Stimulated activated naive B cell treated with anti-CD40 and anti-IgM and Interleukin-4, amounts not matched to agents 10 μg/mL and 1 μg/mL and 100 μg/mL, for 72 hours (primary cell): ENCODE data around the gene PFDN5.

Source experiments
- ATAC-seq, 2 donors: fragments of 150-1000 bp; cut with Tn5 transposase; replicated peaks; 2 replicates each; pipeline ENCODE4 v1.10.0; 2021; ENCODE audit warnings: moderate library complexity in 1 of 2
- DNase-seq: peaks from one replicate; pipeline ENCODE4 v3.0.0; 2021
- H3K27ac Mint-ChIP-seq: one replicate; pipeline ENCODE4 v1.8.0; 2022; ENCODE audit warnings: mild to moderate bottlenecking, mixed read lengths
- H3K27me3 Mint-ChIP-seq, 2 donors: one replicate each; pipeline ENCODE4 v1.8.0; 2022; ENCODE audit warnings: mixed read lengths in 2 of 2
- H3K36me3 Mint-ChIP-seq, 2 donors: one replicate each; pipeline ENCODE4 v1.8.0; 2022; ENCODE audit warnings: mixed read lengths in 2 of 2, mild to moderate bottlenecking in 1 of 2
- H3K4me1 Mint-ChIP-seq, 2 donors: one replicate each; pipeline ENCODE4 v1.8.0; 2022; ENCODE audit warnings: mixed read lengths in 2 of 2, mild to moderate bottlenecking in 1 of 2
- H3K4me3 Mint-ChIP-seq, 2 donors: one replicate each; pipeline ENCODE4 v1.8.0; 2022; ENCODE audit warnings: mild to moderate bottlenecking in 2 of 2, mixed read lengths in 2 of 2, moderate library complexity in 1 of 2
- H3K9me3 Mint-ChIP-seq, 2 donors: one replicate each; pipeline ENCODE4 v1.8.0; 2022; ENCODE audit warnings: mixed read lengths in 2 of 2, mild to moderate bottlenecking in 1 of 2

Gene PFDN5

GRCh38 chr12:53295070-53295890 is at the start of gene PFDN5:
Gene PFDN5, plus strand, starts transcription at chr12:53295542. Its CDS starts 26 bp downstream, at chr12:53295568.
- peak; percentile 85 to 88 for ATAC-seq
- Mint-ChIP-seq H3K9me3 (no peaks in the 10 kb centered on the region), H3K4me3 (peak within 1 kb of the TSS; percentile 88 to 97), H3K27ac (peak within 1 kb of the TSS; percentile 99), H3K36me3 (peaks cover 40 to 79% of the 10 kb centered on the region in 2 donors), H3K4me1 (peaks cover 23 to 39% of the 10 kb centered on the region in 2 donors), H3K27me3 (no peaks in the 10 kb centered on the region)
- DNase-seq = peak; percentile 89

- Mint-ChIP-seq H3K27ac (peak overlapping the region; percentile 96), H3K36me3 (peaks cover 21 to 34% of the 10 kb centered on the region in 2 donors), H3K4me3 (peak overlapping the region; percentile 95 to 99), H3K27me3 (no peaks in the 10 kb centered on the region), H3K9me3 (no peaks in the 10 kb centered on the region), H3K4me1 (peaks cover 36 to 55% of the 10 kb centered on the region in 2 donors)
- ATAC-seq = peak; percentile 74 to 76
- DNase-seq = peak; percentile 64
Observed at GRCh38 chr12:53251477-53252348, 43.6 kb upstream of the PFDN5 start.

GRCh38 chr12:53252349-53252916 is 42.9 kb upstream of the PFDN5 start:
- H3K36me3 Mint-ChIP-seq = peaks cover 21 to 34% of the 10 kb centered on the region in 2 donors
- peak overlapping the region; percentile 96 for H3K27ac Mint-ChIP-seq
- H3K4me3 Mint-ChIP-seq = peak overlapping the region; percentile 95 to 99
- H3K27me3 Mint-ChIP-seq = no peaks in the 10 kb centered on the region
- DNase-seq (no peak), ATAC-seq (peak in 1 of 2 donors; percentile 10)
- peaks cover 36 to 58% of the 10 kb centered on the region in 2 donors for H3K4me1 Mint-ChIP-seq
- no peaks in the 10 kb centered on the region for H3K9me3 Mint-ChIP-seq

GRCh38 chr12:53253298-53253697 is 42.0 kb upstream of the PFDN5 start:
- DNase-seq (no peak), ATAC-seq (no peak)
- Mint-ChIP-seq H3K27ac (peak overlapping the region; percentile 96), H3K36me3 (peaks cover 25 to 38% of the 10 kb centered on the region in 2 donors), H3K4me3 (peak overlapping the region; percentile 95 to 99), H3K4me1 (peaks cover 39 to 67% of the 10 kb centered on the region in 2 donors), H3K9me3 (no peaks in the 10 kb centered on the region), H3K27me3 (no peaks in the 10 kb centered on the region)

GRCh38 chr12:53254816-53255545 is 40.4 kb upstream of the PFDN5 start:
- Mint-ChIP-seq H3K27ac (peak overlapping the region; percentile 97), H3K27me3 (no peaks in the 10 kb centered on the region), H3K36me3 (peaks cover 25 to 38% of the 10 kb centered on the region in 2 donors), H3K4me3 (peak overlapping the region; percentile 60 to 72), H3K9me3 (no peaks in the 10 kb centered on the region), H3K4me1 (peaks cover 46 to 82% of the 10 kb centered on the region in 2 donors)
- DNase-seq (no peak), ATAC-seq (no peak)

- peak; percentile 33 for DNase-seq
- H3K36me3 Mint-ChIP-seq = peaks cover 25 to 38% of the 10 kb centered on the region in 2 donors
- H3K27me3 Mint-ChIP-seq = no peaks in the 10 kb centered on the region
- no peaks in the 10 kb centered on the region for H3K9me3 Mint-ChIP-seq
- peak overlapping the region; percentile 97 for H3K27ac Mint-ChIP-seq
- peak overlapping the region; percentile 60 to 72 for H3K4me3 Mint-ChIP-seq
- H3K4me1 Mint-ChIP-seq = peaks cover 47 to 82% of the 10 kb centered on the region in 2 donors
- ATAC-seq = peak; percentile 87 to 88
Observed at GRCh38 chr12:53255996-53256395, 39.3 kb upstream of the PFDN5 start.

- DNase-seq (no peak), ATAC-seq (no peak)
- Mint-ChIP-seq H3K27ac (peak overlapping the region; percentile 76), H3K4me3 (no peak overlapping the region), H3K36me3 (peaks cover 12 to 26% of the 10 kb centered on the region in 2 donors), H3K9me3 (no peaks in the 10 kb centered on the region), H3K27me3 (no peaks in the 10 kb centered on the region), H3K4me1 (peaks cover 28 to 57% of the 10 kb centered on the region in 2 donors)
Observed at GRCh38 chr12:53258541-53259539, 36.5 kb upstream of the PFDN5 start.

- DNase-seq (no peak), ATAC-seq (no peak)
- no peaks in the 10 kb centered on the region for H3K27me3 Mint-ChIP-seq
- H3K27ac Mint-ChIP-seq = no peak overlapping the region
- H3K36me3 Mint-ChIP-seq = peaks cover 8 to 18% of the 10 kb centered on the region in 2 donors
- no peaks in the 10 kb centered on the region for H3K9me3 Mint-ChIP-seq
- H3K4me1 Mint-ChIP-seq = peaks cover 25 to 47% of the 10 kb centered on the region in 2 donors
- no peak overlapping the region for H3K4me3 Mint-ChIP-seq
Observed at GRCh38 chr12:53259891-53260290, 35.5 kb upstream of the PFDN5 start.

- H3K27me3 Mint-ChIP-seq = no peaks in the 10 kb centered on the region
- DNase-seq (no peak), ATAC-seq (no peak)
- H3K36me3 Mint-ChIP-seq = peaks cover 9 to 11% of the 10 kb centered on the region in 2 donors
- no peak overlapping the region for H3K27ac Mint-ChIP-seq
- H3K4me3 Mint-ChIP-seq = no peak overlapping the region
- H3K4me1 Mint-ChIP-seq = peaks cover 23 to 38% of the 10 kb centered on the region in 2 donors
- no peaks in the 10 kb centered on the region for H3K9me3 Mint-ChIP-seq
Observed at GRCh38 chr12:53265783-53266182, 29.6 kb upstream of the PFDN5 start.

GRCh38 chr12:53267306-53267998 is 27.9 kb upstream of the PFDN5 start:
- H3K4me3 Mint-ChIP-seq = peak overlapping the region; percentile 94 to 98
- H3K9me3 Mint-ChIP-seq = no peaks in the 10 kb centered on the region
- H3K27ac Mint-ChIP-seq = peak overlapping the region; percentile 97
- peak; percentile 47 for ATAC-seq
- peak; percentile 20 for DNase-seq
- H3K27me3 Mint-ChIP-seq = no peaks in the 10 kb centered on the region
- H3K4me1 Mint-ChIP-seq = peaks cover 25 to 45% of the 10 kb centered on the region in 2 donors
- peaks cover 14 to 17% of the 10 kb centered on the region in 2 donors for H3K36me3 Mint-ChIP-seq

GRCh38 chr12:53267999-53268629 is 27.2 kb upstream of the PFDN5 start, which contains the start of gene ESPL1:
Gene ESPL1, plus strand, starts transcription at chr12:53268299. Its CDS starts 468 bp downstream, at chr12:53268767.
- peak; percentile 87 for DNase-seq
- H3K4me1 Mint-ChIP-seq = peaks cover 25 to 45% of the 10 kb centered on the region in 2 donors
- H3K27ac Mint-ChIP-seq = peak within 1 kb of the TSS; percentile 97

More at GRCh38 chr12:53267999-53268629, 27.2 kb upstream of the PFDN5 start, which contains the start of gene ESPL1:
- no peaks in the 10 kb centered on the region for H3K9me3 Mint-ChIP-seq
- ATAC-seq = peak; percentile 89 to 93
- H3K27me3 Mint-ChIP-seq = no peaks in the 10 kb centered on the region
- peaks cover 16 to 20% of the 10 kb centered on the region in 2 donors for H3K36me3 Mint-ChIP-seq
- H3K4me3 Mint-ChIP-seq = peak within 1 kb of the TSS; percentile 94 to 98
